Thyroid gland (tissue), 4 donors: ENCODE data around the gene VANGL2. TPM values are rescaled to one million over a fixed set of nuclear protein-coding genes. Genes with fewer than 3 reads are reported as not detected.

Experiments used
- DNase-seq, 2 donors: peaks; one replicate each; pipeline ENCODE4 v3.0.0-alpha.2; 2019
- H3K27ac ChIP-seq, 3 donors: fragments of 200-600 bp; sonication (generic); 1 replicate in 2 of 3; 2 replicates in 1 of 3; pipeline ENCODE4 v1.5.1; 2016 to 2019; ENCODE audit warnings: mild to moderate bottlenecking in 1 of 3, moderate library complexity in 1 of 3
- H3K27me3 ChIP-seq: fragments of 200-600 bp; sonication (generic); one replicate; pipeline ENCODE4 v1.5.1; 2019
- H3K36me3 ChIP-seq, 2 donors: fragments of 200-600 bp; sonication (generic); one replicate each; pipeline ENCODE4 v1.5.1; 2016 to 2019
- H3K4me1 ChIP-seq, 2 donors: fragments of 200-600 bp; sonication (generic); one replicate each; pipeline ENCODE4 v1.5.1; 2017 to 2019
- H3K4me3 ChIP-seq, 3 donors: fragments of 200-600 bp; sonication (generic); replicated peaks in 1 of 3; 1 replicate in 2 of 3; 2 replicates in 1 of 3; pipeline ENCODE4 v1.5.1; 2016; ENCODE audit warnings: mild to moderate bottlenecking in 1 of 3
- H3K9me3 ChIP-seq: fragments of 200-600 bp; sonication (generic); one replicate; pipeline ENCODE4 v1.5.1; 2017
- POLR2A ChIP-seq, 2 donors: fragments of 450-650 bp; IDR thresholded peaks; one replicate each; pipeline ENCODE4 v1.6.1; 2017; ENCODE audit warnings: antibody characterized with exemption in 2 of 2, mild to moderate bottlenecking in 2 of 2, moderate library complexity in 1 of 2
- WGBS, 2 donors: methylation state at CpG; one replicate each; pipeline ENCODE4 v1.1.5; 2017; 5-methylcytosine and 5-hydroxymethylcytosine counted together
- intact Hi-C: fragments of 100-400 bp; cut with DNase I; formaldehyde crosslinking; loops from one replicate; pipeline ENCODE4 v1.15.1; 2023
- total RNA-seq, 4 donors: library from RNA; depleted of rRNA; stranded (reverse); fragments of >200 nt; gene quantifications; one replicate each; pipeline ENCODE4 v1.2.3, GENCODE V29; 2016
- TF ChIP-seq, protein P1 (sequence below), 6 experiments: fragments of 200-600 bp in 3 of 6; fragments of 450-650 bp in 3 of 6; sonication (generic) in 3 of 6; IDR thresholded peaks; one replicate each; pipeline ENCODE4 v1.5.1; 2016 to 2019; ENCODE audit warnings: antibody characterized with exemption in 6 of 6, mild to moderate bottlenecking in 2 of 6, inconsistent platforms in 1 of 6, moderate library complexity in 1 of 6

The VANGL2 gene
- total RNA-seq, 4 donors from 2014 or later: 5.8 to 28.5 (median 7.8) TPM

DNA sequence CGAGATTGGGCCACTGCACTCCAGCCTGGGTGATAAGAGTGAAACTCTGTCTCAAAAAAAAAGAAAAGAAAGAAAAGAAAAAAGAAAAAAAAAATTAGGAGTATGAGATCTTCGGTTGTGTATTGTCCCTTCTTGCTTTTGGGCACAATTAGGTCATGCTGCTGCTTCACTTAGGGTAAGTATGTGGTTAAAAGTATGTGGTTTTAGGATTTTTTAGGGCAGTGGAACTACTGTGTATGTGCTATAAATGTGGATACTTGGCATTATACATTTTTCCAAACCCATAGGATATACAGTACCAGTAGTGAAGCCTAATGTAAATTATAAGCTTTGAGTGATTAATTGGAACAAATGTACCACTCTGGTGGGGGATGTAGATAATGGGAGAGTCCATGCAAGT lies 31.2 kb downstream of the VANGL2 start:
- Histone ChIP-seq H3K4me1 (no peaks in the 10 kb centered on the region), H3K9me3 (no peaks in the 10 kb centered on the region), H3K36me3 (peaks cover 0 to 5% of the 10 kb centered on the region in 2 donors), H3K4me3 (no peak overlapping the region), H3K27me3 (no peaks in the 10 kb centered on the region), H3K27ac (no peak overlapping the region)
- WGBS, 2 donors: 89 to 98% methylated on average over 2 of the region's 2 CpGs
- no peak for DNase-seq
- no peak for TF ChIP-seq POLR2A (IDR thresholded peaks at IDR 0.05)
- TF ChIP-seq, protein P1, sequence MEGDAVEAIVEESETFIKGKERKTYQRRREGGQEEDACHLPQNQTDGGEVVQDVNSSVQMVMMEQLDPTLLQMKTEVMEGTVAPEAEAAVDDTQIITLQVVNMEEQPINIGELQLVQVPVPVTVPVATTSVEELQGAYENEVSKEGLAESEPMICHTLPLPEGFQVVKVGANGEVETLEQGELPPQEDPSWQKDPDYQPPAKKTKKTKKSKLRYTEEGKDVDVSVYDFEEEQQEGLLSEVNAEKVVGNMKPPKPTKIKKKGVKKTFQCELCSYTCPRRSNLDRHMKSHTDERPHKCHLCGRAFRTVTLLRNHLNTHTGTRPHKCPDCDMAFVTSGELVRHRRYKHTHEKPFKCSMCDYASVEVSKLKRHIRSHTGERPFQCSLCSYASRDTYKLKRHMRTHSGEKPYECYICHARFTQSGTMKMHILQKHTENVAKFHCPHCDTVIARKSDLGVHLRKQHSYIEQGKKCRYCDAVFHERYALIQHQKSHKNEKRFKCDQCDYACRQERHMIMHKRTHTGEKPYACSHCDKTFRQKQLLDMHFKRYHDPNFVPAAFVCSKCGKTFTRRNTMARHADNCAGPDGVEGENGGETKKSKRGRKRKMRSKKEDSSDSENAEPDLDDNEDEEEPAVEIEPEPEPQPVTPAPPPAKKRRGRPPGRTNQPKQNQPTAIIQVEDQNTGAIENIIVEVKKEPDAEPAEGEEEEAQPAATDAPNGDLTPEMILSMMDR (IDR thresholded peaks at IDR 0.05): no peak
- intact Hi-C loops: no loop called here

DNA sequence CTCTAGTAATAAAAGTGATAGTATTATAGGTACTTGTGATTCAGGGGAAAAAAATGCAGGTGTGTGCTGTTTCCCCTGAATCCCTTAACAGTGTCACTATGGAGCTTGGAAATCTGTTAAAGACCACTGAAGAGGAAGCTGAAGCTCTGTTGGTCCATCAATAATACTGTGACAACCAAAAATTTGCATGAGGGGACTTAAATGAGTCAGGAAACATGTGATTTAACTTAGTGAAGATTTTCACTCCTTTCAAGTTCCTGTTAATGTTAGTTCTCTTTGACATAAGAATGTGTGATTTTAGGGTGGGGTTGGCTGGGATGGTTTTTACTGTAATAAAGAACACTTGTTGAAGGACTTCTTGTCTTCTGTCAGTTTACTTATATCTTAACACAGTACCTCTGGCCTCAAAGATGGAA lies 32.0 kb downstream of the VANGL2 start:
- TF ChIP-seq, protein P1 (IDR thresholded peaks at IDR 0.05): no peak
- TF ChIP-seq POLR2A (IDR thresholded peaks at IDR 0.05): no peak
- Histone ChIP-seq H3K9me3 (no peaks in the 10 kb centered on the region), H3K27ac (no peak overlapping the region), H3K4me3 (no peak overlapping the region), H3K4me1 (no peaks in the 10 kb centered on the region), H3K27me3 (no peaks in the 10 kb centered on the region), H3K36me3 (no peaks in the 10 kb centered on the region)
- DNase-seq: no peak
- intact Hi-C loops: no loop called here

DNA sequence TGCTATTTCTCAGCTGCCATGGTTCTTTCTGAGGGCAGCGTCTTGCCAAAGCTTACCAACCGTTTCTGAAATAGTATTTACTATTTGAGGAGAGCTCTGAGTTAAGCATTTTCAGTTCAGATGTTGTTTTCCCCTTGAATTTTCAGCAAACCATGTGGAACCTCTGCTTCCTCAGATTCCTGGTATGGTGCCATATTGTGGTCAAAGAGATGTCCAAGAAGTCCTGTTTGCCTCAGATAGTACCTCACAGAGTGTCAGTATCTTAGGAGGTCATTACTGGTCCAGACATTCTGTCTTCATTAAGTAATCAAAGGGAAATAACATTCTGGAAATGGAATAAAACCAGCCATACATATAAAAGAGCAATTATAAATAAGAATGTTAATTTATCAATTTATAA lies 36.6 kb downstream of the VANGL2 start:
- WGBS, 2 donors: 71 to 75% methylated on average over 2 of the region's 2 CpGs

DNA sequence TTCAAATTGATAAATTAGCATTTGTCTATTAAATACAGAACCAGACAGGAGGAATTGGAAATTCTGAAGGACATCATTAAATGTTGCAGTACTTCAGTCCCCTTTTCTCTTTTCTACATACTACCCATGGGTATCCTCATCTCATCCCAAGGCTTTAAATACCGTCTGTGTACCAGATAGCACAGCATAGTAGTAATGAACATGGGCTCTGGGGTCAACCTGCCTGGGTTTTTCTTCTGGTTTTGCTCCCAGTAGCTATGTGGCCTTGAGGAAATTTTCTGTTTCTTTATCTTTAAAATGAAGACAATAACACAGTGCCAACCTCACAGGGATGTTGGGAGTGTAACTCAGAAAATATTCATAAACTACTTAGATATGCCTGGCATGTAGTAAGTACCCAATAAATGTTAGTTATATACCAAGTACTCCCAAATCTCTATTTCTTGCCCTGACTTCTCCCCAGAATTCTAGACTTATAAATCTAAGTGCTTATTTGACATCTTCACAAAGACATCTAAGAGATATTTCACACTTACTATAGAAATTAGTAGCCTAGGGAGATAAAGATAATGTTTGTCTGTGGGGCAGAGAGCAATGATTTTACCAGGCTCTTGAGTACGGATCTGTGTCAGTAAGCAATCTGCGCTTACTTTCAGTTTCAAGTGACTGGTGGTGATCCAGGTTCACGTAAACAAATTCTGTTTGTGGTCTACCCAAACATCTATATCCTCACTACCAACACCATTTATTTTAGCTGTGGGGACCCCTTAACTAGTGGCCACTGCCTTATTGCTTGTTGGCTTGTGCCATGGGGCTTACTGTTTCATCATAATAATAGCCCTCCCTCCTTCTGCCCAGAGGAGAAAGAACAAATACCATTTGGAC lies 37.3 kb downstream of the VANGL2 start:
- intact Hi-C loops: no loop called here
- Histone ChIP-seq H3K4me1 (no peaks in the 10 kb centered on the region), H3K27ac (no peak overlapping the region), H3K4me3 (no peak overlapping the region), H3K36me3 (no peaks in the 10 kb centered on the region), H3K9me3 (no peaks in the 10 kb centered on the region), H3K27me3 (no peaks in the 10 kb centered on the region)
- WGBS, 2 donors: 74 to 78% methylated on average over 4 of the region's 4 CpGs
- no peak for DNase-seq
- TF ChIP-seq POLR2A (IDR thresholded peaks at IDR 0.05): no peak
- TF ChIP-seq, protein P1 (IDR thresholded peaks at IDR 0.05): no peak

More for the DNA sequence above, 36.6 kb downstream of the VANGL2 start:
- intact Hi-C loops: no loop called here
- TF ChIP-seq, protein P1 (IDR thresholded peaks at IDR 0.05): no peak
- no peak for TF ChIP-seq POLR2A (IDR thresholded peaks at IDR 0.05)
- H3K4me1 ChIP-seq: no peaks in the 10 kb centered on the region
- H3K36me3 ChIP-seq: no peaks in the 10 kb centered on the region
- DNase-seq: no peak
- H3K4me3 ChIP-seq: no peak overlapping the region
- no peaks in the 10 kb centered on the region for H3K9me3 ChIP-seq
- H3K27me3 ChIP-seq: no peaks in the 10 kb centered on the region
- H3K27ac ChIP-seq: no peak overlapping the region

DNA sequence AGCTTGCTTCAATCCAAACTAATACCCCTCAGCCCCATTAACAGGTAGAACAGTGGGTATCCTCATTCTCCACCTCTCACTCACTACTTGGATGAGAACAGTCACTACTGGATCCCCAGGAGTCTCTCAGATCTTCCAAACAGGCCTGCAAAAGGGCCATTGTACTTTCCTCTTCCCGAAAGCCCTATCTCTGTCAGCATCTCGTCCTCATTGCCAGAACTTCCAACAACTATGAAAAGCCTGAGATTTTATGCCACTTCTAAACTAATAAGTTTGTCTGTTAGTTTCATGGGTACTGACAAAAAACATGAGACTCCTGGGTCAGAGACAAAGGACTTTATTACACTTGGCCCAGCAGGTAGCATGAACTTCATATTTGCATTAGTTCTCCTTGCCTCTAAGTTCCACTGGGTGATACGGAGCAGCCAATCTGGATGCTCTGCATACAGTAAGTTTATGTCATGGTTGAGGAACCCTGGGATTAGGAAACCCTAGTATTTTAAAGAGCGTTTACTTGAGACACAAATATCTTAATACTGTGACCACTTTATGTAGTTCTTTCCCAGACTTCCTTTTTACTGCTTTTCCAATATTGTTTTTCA lies 38.1 kb downstream of the VANGL2 start:
- no peaks in the 10 kb centered on the region for H3K4me1 ChIP-seq
- H3K9me3 ChIP-seq: no peaks in the 10 kb centered on the region
- H3K27me3 ChIP-seq: no peaks in the 10 kb centered on the region
- TF ChIP-seq POLR2A (IDR thresholded peaks at IDR 0.05): no peak
- TF ChIP-seq, protein P1 (IDR thresholded peaks at IDR 0.05): no peak
- H3K27ac ChIP-seq: no peak overlapping the region
- DNase-seq: no peak
- WGBS, 2 donors: 82 to 87% methylated on average over 4 of the region's 4 CpGs
- intact Hi-C loops: no loop called here
- H3K36me3 ChIP-seq: no peaks in the 10 kb centered on the region
- no peak overlapping the region for H3K4me3 ChIP-seq
